LNCAP (cell line): ENCODE results near the gene DNER.

Experiments
- TF ChIP-seq, protein P1 (sequence below): fragments of 450-650 bp; IDR thresholded peaks from 2 replicates; pipeline ENCODE4 v1.5.1; 2017; ENCODE audit warnings: mild to moderate bottlenecking

The DNER gene

DNA sequence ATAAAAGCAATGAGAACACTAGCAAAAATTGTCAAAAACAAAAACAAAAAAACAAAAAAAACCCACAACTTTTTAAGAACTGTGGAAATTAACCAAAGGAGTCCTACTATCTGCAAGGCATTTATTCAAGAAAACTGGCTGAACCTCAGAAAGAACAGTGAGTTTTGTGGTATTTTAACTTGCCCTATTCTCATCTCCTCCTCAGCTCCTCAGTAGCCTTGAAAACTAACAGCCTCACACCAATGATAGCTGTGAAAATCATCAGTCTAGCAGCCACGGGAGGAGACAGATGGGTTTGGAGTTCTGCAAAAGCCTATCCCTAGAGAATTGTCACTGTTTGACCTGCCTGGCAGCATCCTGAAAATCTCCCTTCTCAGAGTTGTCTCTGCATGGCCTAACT, 20.1 kb upstream of the DNER start:
- TF ChIP-seq, protein P1, sequence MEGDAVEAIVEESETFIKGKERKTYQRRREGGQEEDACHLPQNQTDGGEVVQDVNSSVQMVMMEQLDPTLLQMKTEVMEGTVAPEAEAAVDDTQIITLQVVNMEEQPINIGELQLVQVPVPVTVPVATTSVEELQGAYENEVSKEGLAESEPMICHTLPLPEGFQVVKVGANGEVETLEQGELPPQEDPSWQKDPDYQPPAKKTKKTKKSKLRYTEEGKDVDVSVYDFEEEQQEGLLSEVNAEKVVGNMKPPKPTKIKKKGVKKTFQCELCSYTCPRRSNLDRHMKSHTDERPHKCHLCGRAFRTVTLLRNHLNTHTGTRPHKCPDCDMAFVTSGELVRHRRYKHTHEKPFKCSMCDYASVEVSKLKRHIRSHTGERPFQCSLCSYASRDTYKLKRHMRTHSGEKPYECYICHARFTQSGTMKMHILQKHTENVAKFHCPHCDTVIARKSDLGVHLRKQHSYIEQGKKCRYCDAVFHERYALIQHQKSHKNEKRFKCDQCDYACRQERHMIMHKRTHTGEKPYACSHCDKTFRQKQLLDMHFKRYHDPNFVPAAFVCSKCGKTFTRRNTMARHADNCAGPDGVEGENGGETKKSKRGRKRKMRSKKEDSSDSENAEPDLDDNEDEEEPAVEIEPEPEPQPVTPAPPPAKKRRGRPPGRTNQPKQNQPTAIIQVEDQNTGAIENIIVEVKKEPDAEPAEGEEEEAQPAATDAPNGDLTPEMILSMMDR: no peak

DNA sequence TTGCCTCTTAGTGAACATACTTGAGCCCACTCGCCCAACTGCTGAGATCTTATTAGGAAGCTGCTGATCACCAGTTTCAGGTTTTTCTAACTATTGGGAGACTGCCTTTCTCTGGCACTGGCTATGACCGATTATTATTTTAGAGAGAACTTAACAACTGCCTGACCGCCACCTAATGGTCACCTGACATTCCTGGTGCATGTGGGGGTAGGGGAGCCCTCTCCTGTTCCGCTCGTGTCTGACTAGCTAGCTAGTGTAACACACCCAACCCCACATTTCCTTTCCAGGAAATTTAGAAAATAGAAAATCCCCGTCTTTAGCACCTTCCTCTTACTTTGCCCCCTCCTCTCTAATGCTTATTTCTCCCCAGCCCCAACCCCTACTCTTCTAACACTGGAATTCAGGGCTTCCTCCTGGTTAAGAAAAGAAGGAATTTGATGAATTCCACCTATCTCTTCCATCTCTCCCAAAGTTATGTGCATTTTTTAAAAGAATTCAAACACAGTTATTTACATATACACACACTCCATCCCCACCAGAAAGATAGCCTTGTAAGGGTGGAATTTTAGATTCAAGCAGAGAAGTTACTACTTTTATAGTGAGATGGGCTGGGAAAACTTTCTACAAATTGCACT, 19.4 kb upstream of the DNER start:
- TF ChIP-seq, protein P1: no peak

DNA sequence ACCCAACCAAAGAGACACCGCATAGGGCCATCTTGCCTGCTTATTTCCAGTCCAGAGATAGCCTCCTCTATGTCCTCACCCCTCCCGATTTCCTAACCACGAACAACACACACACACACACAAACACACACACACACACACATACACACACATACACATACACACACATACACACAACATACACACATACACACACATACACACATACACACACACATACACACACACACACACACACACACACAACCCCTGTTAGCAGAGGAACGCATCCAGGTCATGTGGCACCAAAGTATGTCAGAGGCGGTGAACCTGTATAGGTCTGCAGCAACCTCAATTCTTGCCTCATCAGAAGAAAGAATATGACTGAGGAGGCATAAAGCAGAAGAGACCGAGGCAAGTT, 18.5 kb upstream of the DNER start:
- TF ChIP-seq, protein P1: no peak

DNA sequence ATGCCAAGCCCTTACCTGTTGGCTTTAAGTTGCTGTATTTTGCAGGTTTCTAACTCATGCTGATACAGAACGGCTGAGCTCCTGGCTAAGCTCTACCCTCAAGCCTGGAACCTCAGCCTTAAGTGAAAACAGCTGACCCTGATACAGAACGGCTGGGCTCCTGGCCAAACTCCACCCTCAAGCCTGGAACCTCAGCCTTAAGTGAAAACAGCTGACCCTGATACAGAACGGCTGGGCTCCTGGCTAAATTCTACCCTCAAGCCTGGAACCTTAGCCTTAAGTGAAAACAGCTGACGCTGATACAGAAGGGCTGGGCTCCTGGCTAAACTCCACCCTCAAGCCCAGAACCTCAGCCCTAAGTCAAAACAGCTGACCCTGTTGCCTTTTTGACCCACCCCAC, 17.6 kb upstream of the DNER start:
- TF ChIP-seq, protein P1: no peak

DNA sequence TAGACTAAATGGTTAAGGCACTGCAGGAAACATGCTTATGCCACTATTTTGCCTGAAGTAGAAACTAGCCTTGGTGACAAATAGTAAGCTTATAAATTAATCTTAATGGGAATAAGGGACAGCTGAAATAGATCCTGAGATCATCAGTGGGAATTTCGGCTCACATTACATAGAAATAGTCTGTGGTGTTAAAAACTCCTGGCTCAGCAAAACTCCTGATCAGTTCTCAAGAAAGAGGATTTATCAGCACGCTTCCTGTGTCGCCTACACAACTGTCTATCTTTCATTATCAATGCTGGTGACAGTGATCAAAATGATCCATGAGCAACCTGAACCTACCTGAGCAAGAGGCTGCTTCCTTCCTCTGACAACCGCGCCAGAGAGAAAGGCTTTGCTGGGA, 17.0 kb upstream of the DNER start:
- TF ChIP-seq, protein P1: no peak

DNA sequence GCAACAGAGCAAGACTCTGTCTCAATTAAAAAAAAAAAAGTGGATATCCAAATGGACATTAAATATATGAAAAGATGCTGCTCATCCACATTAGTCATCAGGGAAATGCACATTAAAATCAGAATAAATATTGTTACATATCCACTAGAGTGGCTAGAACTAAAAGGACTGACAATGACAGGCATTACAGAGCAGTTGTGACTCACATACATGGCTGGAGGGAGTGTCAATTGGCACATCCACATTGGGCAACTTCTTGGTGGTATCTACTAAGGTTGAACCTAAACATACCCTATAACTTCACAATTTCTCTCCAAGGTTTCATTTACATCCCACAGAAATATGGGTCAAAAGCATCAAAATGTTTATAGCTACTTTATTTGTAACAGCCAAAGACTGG, 14.0 kb upstream of the DNER start:
- TF ChIP-seq, protein P1: no peak

DNA sequence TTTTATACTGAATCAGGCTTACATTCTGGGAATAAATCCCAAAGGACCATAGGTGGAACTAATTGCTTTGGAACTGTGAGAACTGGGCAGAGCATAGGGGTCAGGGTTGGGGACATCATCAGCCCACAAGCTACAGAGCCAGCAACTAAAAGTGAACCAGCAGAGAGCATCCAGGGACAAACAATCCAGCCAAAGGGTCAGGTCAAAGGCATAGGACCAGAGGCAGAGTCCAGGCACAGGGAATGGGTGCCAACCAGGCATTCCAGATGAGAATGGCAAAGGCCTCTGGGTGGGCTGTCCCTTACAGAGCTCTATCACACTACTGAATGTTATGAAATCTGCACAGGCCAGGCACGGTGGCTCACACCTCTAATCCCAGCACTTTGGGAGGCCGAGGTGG, 12.3 kb upstream of the DNER start:
- TF ChIP-seq, protein P1: no peak
